GM12873 (cell line): ENCODE measurements around the gene C17orf75.

ENCODE experiments used
- CTCF ChIP-seq: IDR thresholded peaks from 2 replicates; pipeline ENCODE4 v1.5.1; 2012; ENCODE audit warnings: low read depth, mild to moderate bottlenecking, moderate library complexity, low read length, control low read depth; ENCODE audit not compliant: insufficient read depth; ENCODE audit errors: missing control alignments

C17orf75 gene

GRCh38 chr17:32287804-32288511 is 54.0 kb downstream of the C17orf75 start:
- no peak for TF ChIP-seq CTCF

- TF ChIP-seq CTCF, result no peak
Observed at GRCh38 chr17:32286518-32286900, 55.5 kb downstream of the C17orf75 start.

- TF ChIP-seq CTCF, result no peak
Observed at GRCh38 chr17:32285746-32286517, 56.0 kb downstream of the C17orf75 start.

- no peak for TF ChIP-seq CTCF
Observed at GRCh38 chr17:32285306-32285705, 56.7 kb downstream of the C17orf75 start.

GRCh38 chr17:32283745-32284201 is 58.2 kb downstream of the C17orf75 start:
- TF ChIP-seq CTCF, result no peak

- TF ChIP-seq CTCF, result no peak
Observed at GRCh38 chr17:32281011-32281451, 60.9 kb downstream of the C17orf75 start.
